Measurements from ENCODE around the gene RFLNA. TPM values are rescaled to one million over a fixed set of nuclear protein-coding genes. Genes with fewer than 3 reads are reported as not detected.
A peak's percentile ranks its signal among the peaks of the same experiment; 100 is the strongest.

Gene RFLNA
- total RNA-seq, 2 donors from 2014 or later = 22.4 to 44.8 TPM

DNA sequence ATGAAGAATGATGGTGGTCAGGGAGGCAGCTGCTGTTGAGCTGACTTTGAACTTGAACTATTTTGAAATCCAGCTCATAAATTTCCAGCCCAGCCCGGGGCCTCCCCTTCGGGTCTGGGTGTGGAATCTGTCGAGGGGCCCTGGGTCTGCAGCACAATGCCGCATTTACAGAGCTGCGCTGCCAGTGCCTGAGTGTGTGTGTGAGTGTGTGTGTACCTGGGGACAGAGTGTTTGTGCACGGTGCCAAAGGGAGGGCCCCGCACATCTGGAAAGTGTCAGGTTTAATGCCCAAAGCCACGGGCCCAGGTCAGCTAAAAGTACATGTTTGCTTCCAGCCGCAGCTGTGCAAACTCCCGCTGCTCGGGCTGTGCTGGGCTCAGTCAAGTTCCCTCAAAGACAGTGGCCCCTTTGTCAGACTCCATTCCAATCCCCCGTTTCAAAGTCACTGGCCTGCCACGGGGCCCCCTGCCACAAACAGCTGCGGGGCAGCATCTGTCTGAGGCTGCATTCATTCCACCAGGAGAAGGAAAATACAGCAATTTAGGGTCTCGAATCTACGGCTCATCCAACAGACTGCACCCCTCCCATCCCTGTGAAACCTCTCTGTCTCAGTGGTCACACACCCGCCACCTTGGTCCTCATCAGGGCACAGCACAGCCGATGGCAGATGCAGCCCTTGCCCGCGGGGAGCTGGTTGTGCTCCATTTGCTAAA is 16.3 kb upstream of the RFLNA start:
- Histone ChIP-seq H3K36me3 (no peaks in the 10 kb centered on the region), H3K27ac (no peak overlapping the region), H3K9ac (ENCODE audit: low read depth in 2 of 2, low read length in 2 of 2) (no peak overlapping the region), H3K9me3 (no peaks in the 10 kb centered on the region), H3K4me3 (no peak overlapping the region), H3K27me3 (no peaks in the 10 kb centered on the region), H3K4me1 (no peaks in the 10 kb centered on the region)
- TF ChIP-seq, protein P1, sequence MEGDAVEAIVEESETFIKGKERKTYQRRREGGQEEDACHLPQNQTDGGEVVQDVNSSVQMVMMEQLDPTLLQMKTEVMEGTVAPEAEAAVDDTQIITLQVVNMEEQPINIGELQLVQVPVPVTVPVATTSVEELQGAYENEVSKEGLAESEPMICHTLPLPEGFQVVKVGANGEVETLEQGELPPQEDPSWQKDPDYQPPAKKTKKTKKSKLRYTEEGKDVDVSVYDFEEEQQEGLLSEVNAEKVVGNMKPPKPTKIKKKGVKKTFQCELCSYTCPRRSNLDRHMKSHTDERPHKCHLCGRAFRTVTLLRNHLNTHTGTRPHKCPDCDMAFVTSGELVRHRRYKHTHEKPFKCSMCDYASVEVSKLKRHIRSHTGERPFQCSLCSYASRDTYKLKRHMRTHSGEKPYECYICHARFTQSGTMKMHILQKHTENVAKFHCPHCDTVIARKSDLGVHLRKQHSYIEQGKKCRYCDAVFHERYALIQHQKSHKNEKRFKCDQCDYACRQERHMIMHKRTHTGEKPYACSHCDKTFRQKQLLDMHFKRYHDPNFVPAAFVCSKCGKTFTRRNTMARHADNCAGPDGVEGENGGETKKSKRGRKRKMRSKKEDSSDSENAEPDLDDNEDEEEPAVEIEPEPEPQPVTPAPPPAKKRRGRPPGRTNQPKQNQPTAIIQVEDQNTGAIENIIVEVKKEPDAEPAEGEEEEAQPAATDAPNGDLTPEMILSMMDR (IDR thresholded peaks at IDR 0.05) = no peak
- peak; percentile 43 for DNase-seq
- intact Hi-C loops (cut with DNase I) = no loop called here

DNA sequence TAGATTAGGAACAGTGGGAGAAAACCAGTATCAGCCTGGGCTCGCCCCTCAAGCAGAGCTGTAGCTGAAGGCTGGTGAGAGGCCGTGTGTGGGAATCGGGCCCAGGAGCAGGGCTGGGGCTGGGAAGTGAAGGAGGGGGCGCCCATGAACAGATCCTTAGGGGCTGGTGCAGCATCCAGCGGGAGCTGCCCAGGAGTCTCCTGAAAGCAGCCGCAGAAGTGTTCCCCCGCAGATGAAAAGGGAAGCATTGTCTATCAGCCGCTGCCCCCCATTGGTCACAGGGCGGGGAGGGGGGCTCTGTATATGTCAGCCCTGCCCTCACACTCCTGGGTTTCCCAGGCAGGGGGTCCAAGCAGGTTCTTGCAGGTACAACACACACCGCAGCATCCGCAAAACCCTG is 15.6 kb upstream of the RFLNA start:
- TF ChIP-seq, protein P1 (IDR thresholded peaks at IDR 0.05) = no peak
- H3K4me1 ChIP-seq = no peaks in the 10 kb centered on the region
- H3K27me3 ChIP-seq = no peaks in the 10 kb centered on the region
- no peaks in the 10 kb centered on the region for H3K9me3 ChIP-seq
- no peak overlapping the region for H3K27ac ChIP-seq
- intact Hi-C loops (cut with DNase I) = no loop called here
- H3K36me3 ChIP-seq = no peaks in the 10 kb centered on the region
- H3K9ac ChIP-seq (ENCODE audit: low read depth in 2 of 2, low read length in 2 of 2) = no peak overlapping the region
- no peak for DNase-seq
- H3K4me3 ChIP-seq = no peak overlapping the region

DNA sequence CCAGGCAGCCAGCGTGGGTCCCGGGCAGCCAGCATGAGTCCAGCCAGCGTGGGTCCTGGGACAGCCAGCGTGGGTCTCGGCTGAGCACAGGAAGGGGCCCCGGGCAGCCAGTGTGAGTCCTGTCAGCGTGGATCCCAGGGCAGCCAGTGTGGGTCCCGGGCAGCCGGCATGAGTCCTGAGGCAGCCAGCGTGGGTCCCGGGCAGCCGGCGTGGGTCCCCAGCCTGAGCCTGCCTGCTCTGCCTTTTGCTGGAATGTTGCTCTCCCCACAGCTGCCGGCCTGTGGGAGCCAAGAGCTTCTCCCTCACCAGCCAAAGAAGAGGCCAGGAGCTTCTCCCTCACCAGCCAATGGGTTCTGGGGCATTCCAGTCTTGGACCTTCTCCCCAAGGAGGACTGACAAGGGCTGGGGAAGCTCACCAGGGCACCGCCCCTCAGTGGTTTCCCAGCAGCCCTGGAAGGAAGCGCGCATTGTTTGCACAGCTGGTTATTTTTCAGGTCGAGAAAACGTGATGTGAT is 15.0 kb upstream of the RFLNA start:
- Histone ChIP-seq H3K9me3 (no peaks in the 10 kb centered on the region), H3K36me3 (no peaks in the 10 kb centered on the region), H3K27ac (no peak overlapping the region), H3K9ac (ENCODE audit: low read depth in 2 of 2, low read length in 2 of 2) (no peak overlapping the region), H3K4me3 (no peak overlapping the region), H3K27me3 (no peaks in the 10 kb centered on the region), H3K4me1 (no peaks in the 10 kb centered on the region)
- TF ChIP-seq, protein P1 (IDR thresholded peaks at IDR 0.05) = no peak
- DNase-seq = no peak
- intact Hi-C loops (cut with DNase I) = no loop called here

DNA sequence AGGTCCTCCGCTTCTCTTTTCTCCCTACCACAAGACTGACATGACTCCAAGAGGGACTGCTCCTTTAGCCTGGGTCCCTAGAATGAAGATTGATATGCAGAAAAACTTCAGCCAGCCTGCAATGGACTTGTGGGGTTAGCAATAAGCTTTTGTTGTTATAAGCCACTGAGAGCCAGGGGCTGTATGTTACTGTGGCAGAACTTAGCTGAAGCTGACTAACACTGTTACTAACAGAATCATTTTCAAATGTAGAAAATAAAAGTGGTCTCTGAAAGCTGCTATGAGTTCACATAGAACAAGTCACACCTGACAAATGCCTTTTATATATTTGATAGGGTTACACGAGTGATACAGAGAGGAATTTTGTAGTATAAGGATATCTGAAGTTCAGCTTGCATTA is 13.6 kb upstream of the RFLNA start:
- intact Hi-C loops (cut with DNase I) = no loop called here
- Histone ChIP-seq H3K27me3 (no peaks in the 10 kb centered on the region), H3K9me3 (no peaks in the 10 kb centered on the region)

DNA sequence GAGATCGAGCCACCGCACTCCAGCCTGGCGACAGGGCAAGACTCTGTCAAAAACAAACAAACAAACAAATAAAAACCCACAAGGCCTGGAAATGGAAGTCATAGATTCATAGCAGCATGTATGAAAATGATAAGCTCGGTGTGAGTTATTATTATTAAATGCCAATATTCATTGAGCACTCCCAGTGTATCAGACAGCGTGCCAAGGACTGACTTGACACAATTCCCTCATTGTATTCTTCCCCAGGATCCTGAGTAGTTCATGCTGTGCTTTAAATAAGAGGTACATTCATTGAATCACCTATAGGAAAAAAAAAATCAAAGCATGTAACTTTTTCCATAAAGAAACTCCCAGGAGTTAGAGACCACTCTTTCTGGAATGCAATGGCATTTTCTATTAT is 12.6 kb upstream of the RFLNA start:
- no peak overlapping the region for H3K27ac ChIP-seq
- H3K27me3 ChIP-seq = no peaks in the 10 kb centered on the region
- intact Hi-C loops (cut with DNase I) = no loop called here

More for the DNA sequence above, 13.6 kb upstream of the RFLNA start:
- no peak overlapping the region for H3K9ac ChIP-seq (ENCODE audit: low read depth in 2 of 2, low read length in 2 of 2)
- H3K27ac ChIP-seq = no peak overlapping the region
- no peak overlapping the region for H3K4me3 ChIP-seq
- H3K36me3 ChIP-seq = no peaks in the 10 kb centered on the region
- DNase-seq = no peak
- TF ChIP-seq, protein P1 (IDR thresholded peaks at IDR 0.05) = no peak
- no peaks in the 10 kb centered on the region for H3K4me1 ChIP-seq

More for the DNA sequence above, 12.6 kb upstream of the RFLNA start:
- H3K4me3 ChIP-seq = no peak overlapping the region
- no peaks in the 10 kb centered on the region for H3K36me3 ChIP-seq
- no peak overlapping the region for H3K9ac ChIP-seq (ENCODE audit: low read depth in 2 of 2, low read length in 2 of 2)
- H3K9me3 ChIP-seq = no peaks in the 10 kb centered on the region
- DNase-seq = no peak
- no peaks in the 10 kb centered on the region for H3K4me1 ChIP-seq
- TF ChIP-seq, protein P1 (IDR thresholded peaks at IDR 0.05) = no peak
